Muscle of back (tissue), 11 donors: Measurements from ENCODE around the gene WNT9A. TPM values are rescaled to one million over a fixed set of nuclear protein-coding genes. Genes with fewer than 3 reads are reported as not detected.
"Not testable (repeated sequence)": the region's sequence is repeated elsewhere in the genome, so short reads cannot be mapped to it uniquely, and the experiment has no call there.

Experiments used
- DNase-seq, 3 donors: peaks; one replicate each; pipeline versions ENCODE4 v3.0.0 to v3.0.0-alpha.2; 2013
- polyA plus RNA-seq, 10 donors: library from polyadenylated mRNA; unstranded; fragments of 120-200 nt; gene quantifications; one replicate each; pipeline ENCODE4 v1.2.1, GENCODE V29; 2013; ENCODE audit not compliant: insufficient read length in 10 of 10

Gene WNT9A
- polyA plus RNA-seq, 10 donors = 4.1 to 9.4 (median 7.2) TPM

DNA sequence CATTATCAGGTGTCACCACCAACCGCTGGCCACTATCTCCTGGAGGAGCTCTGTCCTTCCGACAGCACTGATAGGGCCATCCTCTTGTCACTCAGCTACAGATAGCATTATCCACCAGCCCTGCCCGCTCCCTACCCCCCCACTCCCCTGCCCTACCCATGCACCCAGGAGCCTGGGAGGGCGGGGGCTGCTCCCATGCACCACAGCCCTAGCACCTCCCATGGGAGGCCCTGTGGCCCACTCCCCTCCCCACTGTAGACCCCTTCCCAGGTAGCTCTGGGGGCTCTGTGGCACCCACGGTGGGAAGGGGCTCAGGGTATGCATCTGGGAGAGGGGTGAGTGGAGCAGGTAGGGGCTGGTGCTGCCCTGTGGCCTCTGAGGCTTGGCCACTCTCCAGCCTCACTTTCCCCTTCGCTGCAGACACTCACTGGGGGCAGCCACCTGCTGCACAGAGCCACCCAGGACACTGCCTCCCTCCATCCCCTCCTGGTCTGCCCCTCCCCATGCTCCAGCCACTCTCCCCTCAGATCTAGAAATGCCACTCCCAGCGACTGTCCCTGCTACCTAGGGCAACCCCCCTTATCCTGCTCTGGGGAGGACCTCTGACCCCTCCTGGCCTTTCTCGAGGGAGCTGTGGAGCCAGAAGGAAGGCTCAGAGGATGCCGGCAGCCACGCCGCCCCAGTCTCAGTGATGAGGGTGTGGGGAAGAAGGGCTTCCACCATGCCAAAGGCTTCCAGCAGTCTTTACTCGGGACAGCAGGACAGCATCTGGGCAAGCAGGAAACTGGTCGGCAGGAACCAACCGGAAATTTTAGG is 58.5 kb downstream of the WNT9A start:
- DNase-seq = peak in 1 of 3 donors; percentile 36

DNA sequence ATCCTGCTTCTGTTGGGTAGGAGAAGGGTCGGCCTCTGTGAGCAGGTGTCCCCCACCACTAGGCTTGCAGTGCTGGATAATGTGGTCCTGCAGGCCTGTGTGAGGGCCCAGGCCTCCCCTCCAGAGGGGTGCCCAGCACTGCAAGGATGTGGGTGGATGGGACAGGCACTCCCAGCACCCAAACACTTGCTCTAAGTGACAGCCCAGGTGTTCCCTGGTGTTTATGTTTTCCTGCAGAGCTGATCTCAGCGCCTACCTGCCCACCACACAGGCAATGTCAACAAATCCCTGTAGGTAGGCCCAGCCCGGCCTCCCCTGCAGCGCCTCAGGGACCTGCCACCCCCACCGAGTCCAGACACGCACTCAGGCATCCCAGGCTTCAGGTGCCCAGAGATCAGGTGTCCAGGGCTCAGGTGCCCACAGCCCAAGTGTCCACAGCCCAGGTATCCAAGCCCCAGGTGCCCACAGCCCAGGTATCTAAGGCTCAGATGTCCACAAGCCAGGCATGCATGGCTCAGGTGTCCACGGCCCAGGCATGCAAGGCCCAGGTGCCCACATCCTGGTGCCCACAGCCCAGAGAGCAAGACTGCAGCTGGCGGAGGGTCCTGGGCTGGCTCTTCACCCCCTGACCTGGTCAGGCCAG is 59.2 kb downstream of the WNT9A start:
- DNase-seq = peak in 1 of 3 donors; percentile 56

DNA sequence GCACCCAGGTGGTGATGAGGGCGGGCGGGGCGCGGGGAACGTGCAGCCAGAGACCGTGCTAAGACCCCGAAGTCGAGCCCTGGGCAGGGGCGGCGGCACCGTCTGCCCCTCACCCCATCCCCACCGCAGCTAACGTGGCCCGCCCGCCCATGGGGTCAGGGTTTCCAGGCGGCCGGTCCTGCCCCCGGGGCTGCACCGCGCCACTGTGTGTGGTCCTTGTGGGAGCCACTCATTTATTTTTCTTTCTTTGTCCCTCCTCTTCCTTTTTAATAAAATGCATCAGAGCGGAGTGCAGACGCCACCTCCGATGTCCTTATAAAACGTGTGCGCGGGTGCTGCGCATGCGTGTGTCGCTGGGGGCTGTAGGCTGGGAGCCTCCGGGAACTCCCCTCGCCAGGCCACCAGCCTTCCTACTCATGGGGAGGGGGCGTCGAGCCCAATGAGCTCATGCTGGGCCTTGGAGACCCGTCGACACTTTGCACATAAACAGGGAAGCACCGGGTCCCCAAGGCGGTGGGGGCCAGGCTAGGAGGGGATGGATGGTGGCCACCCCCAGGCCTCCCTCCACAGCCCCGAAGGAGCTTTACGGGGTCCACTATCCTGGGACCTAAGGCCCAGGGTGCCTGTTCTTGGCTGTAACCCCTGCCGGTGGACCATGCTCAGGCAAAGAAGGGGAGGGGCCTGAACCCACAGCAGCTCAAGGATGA is 59.9 kb downstream of the WNT9A start:
- peak; percentile 45 to 92 (median 82) for DNase-seq

DNA sequence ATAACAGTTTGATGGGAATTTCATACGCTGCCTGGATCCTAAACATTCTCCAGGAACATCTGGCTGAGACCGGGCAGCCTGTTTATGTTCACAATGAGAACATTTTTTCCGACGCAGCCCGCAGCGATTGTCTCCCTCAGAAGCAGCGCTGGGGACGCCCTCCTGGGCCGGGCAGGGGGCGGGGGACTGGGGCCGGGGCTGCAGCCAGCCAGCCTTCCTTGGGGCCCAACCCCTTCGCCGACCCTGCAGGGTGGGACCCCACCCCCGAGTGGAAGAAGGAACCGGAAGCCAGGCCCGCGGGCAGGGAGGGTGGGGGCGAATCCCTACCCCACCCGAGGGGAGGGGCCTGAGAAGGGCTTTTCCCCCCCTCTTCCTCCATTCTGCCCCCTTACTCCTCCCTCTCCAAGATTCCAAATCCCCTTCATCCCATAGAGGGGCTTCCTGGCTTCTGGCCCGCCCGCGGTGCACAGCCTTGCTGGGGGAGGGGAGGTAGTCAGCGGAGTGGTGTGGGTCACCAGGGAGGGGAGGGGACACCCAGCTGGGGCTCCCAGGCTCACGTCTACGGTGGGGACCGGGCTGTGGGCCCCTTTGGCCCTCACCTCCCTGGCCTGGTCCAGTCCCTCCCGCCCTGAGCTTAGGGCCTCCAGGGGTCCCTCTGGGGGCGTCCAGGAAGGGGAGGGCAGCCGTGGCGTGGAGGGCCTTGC is 60.6 kb downstream of the WNT9A start:
- DNase-seq = peak; percentile 71 to 95 (median 89)

DNA sequence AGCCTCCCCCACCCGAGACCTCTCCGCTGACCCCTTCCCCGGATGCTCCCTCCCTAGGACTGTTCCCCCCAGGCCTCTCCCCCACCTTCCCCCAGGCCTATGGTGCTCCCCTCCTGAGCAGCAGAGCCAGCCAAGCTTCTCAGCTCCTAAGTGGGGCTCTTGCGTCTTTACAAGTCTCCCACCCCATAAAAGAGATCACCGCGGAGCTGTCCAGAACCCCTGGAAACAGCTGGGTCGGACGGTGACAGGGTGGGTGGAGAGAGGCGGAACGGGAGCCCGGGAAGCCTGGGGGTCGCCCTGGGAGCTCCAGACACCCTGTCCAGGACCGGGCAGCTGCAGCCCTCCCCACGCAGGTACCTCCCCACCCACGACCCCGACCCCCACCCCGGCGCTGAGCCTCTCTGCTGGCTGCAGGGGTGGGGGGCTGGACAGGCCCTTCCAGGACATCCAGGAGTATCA is 61.2 kb downstream of the WNT9A start:
- DNase-seq = peak in 2 of 3 donors; percentile 40 to 79

DNA sequence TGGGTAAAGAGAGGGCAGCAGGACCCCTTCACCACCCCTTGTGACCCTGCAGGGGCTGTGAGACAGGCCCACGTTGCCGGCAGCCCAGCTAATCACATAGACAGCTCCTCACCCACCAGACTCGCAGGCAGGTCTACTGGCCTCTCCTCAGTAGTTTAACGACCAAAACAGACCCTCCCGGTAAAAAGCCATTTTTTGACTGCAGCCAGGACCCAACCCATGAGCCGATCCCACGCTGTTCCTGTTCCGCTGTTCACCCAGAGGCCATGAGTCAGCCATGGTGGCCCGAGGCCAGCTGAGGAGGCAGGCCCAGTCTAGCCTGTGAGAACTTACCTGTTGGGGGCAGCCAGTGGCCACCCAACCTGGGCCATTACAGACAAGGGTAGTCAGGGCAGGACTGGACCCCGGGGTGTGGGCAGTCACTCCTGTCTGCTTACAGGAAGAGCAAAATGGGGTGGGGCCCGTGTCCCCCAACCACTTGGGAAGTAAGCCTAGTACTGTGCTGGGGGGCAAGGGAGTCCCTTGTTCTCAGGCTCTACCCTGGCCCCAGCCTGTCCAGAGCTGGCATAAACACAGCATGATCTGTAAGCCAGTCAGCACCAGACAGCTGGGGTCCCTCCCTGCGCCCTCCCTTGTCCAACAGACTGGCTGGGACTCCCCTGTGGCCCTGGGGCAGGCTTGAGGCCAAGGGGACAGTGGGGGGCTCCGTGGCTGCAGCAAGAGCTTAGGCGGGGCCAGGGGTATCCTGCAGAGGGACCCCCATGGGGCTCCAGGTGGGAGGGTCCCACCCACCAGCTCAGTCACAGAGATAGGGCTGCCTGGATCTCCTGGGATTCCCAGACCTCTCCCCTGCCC is 61.9 kb downstream of the WNT9A start:
- peak in 2 of 3 donors; percentile 73 to 80 for DNase-seq

DNA sequence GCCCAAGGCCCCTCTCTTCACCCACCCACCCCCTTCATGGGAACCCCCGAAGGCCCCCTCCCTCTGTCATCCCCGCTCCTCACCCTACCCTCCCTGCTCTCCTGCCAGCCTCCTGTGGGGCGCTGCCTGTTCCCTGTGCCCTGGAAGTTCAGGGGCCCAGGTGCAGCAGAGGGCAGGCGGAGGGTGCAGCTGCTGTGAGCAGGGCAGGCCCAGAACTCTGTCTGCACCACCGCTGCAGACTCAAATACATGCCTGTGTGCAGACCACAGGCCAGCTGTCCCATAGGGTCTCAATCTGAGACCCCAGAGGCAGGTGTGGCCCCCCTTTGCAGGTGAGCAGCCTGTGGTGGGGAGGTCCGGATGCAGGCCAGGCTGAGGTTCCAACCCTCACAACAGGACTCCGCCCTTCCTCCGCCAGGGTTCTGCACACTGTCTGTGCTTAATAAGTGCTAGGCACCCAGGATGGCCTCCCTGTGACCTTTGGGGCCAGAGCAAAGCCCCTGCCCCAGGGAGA is 62.5 kb downstream of the WNT9A start:
- DNase-seq = no peak

DNA sequence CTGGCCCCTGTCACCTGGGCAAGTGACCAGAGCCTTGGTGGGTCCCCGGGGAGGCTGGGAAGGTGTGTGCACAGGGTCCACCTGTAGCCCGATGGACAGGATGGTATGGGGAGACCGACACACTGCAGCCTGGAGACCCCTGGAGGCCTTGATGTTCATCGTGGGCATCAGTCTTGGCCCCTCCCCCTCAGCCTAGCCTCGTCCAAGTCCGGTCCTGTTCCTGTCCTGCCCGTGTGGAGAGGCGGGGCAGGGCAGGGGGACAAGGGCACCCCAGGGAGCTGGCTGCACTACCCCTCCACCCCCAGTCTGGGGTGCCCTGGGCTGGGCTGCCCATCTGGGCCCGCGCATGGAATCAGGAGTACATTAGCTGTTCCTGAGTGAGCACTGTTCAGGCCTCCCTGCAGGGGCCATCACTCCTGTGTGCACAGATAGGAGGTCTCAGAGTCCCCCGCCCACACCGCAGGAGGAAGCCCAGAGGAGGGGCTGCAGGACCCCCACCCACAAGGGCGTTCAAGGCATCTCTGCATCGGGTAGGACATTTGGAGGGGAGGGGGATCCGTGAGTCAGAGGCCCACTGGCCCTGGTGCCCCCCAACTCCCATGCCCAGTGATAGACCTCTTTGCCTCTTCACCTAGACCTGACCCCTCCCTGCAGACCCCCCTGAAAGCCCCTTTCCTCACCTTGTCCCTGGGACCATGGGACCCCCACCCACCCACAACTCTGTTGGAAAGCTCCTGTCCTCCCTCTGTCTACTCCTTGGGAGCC is 63.2 kb downstream of the WNT9A start:
- DNase-seq = peak in 1 of 3 donors; percentile 7

DNA sequence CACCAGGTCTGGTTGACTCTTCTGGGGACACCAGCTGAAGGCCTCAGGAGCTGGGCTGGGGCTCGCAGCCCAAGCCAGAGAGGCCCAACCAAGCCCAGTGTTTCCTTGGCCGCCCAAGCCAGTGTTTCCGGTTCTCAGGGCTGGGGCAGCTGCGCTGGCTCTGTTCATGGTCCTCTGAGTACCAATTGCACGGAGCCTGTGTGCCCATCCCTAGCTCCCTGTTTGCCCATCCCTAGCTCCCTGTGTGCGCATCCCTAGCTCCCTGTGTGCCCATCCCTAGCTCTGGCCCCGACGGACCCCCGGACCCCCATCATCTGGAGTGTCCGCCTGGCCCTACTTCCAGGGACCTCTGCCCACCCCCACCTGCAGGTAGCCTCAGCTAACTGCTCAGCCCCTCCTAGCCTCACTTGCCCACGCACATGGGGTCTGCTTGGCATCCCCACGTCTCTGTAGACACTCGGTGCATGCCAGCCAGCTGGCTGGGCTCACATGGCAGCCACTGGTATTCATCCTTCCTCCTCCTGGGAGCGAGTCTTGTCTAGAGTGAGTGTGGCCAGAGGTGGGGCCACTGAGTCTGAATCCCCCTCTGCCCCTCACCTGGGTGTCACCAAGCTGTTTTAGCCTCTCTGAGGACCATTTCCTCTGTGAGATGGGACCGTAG is 64.0 kb downstream of the WNT9A start:
- peak in 1 of 3 donors; percentile 3 for DNase-seq

DNA sequence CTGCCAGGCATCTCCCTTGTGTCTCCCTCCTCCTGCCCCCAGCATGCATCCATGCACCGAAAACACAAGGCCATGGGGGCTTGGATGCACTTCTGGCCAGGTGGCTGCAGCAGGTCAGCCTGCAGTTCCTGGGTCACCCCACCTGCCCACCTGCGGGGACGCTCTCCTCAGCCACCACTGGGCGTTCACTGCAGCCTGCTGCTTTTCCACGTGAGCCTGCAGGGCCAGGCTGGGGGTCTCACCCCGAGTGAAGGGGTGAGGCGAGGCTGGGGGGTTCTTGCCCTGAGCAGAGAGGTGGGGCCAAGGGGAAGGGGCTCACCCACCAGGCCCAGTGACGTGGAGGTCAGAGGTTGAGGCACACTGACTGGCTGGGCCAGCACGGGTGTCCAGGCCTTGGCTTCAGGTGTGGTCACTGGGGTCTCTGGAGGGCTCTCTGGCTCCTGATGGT is 64.6 kb downstream of the WNT9A start:
- no peak for DNase-seq

DNA sequence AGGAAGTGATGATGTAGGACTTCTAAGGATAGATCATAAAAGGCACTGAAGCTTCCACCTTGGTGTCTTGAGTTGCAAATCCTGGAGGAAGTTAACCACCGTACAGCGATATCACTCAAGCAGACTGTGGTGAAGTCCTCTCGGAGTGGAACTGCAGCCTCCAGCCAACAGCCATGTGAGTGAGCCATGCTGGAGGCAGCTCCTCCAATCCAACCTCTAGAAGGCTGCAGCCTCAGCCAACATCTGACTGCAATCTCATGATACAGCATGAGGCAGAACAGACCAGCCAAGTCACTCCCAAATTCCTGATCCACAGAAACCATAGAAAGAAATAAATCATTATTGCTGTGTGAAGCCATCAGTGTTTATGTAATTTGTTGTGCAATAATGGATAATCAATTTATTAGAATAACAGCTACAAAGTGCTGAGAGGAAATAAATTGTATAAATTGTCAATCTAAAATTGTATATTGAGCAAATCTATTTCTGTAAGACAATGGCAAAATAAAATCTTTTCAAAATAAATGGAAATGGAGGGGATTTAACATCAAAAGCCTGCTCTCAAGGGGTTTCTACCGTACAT is 67.3 kb downstream of the WNT9A start:
- DNase-seq = peak in 1 of 3 donors; percentile 36

DNA sequence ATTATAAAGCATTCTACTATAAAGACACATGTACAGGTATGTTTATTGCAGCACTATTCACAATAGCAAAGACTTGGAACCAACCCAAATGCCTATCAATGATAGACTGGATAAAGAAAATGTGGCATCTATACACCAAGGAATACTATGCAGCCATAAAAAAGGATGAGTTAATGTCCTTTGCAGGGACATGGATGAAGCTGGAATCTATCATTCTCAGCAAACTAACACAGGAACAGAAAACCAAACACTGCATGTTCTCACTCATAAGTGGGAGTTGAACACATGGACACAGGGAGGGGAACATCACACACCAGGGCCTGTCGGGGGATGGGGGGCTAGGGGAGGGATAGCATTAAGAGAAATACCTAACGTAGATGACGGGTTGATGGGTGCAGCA is 69.9 kb downstream of the WNT9A start:
- not testable (repeated sequence) for DNase-seq

DNA sequence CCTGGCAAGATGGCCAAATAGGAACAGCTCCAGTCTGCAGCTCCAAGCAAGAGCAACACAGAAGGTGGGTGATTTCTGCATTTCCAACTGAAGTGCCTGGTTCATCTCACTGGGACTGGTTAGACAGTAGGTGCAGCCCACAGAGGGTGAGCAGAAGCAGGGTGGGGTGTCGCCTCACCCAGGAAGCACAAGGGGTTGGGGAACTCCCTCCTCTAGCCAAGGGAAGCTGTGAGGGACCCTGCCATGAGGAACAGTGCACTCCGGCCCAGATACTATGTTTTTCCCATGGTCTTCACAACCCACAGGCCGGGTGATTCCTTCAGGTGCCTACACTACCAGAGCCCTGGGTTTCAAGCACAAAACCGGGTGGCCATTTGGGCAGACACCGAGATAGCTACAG is 75.8 kb downstream of the WNT9A start:
- not testable (repeated sequence) for DNase-seq

DNA sequence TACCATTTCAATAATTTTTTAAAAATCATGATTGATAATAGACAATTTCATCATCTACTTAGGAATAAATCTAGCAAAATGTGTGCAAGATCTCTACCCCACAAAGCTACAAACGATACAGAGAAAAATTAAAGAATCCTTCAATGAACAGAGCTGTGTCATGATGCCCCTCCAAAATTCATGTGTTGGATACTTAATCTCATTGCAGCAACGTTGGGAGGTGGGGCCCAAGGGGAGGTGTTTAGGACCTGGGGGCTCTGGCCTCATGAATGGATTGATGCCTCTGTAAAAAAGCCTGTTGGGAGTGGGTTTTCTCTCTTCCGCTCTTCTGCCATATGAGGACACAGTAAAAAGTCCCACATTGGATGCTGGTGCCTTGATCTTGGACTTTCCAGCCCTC is 77.4 kb downstream of the WNT9A start:
- no peak for DNase-seq

DNA sequence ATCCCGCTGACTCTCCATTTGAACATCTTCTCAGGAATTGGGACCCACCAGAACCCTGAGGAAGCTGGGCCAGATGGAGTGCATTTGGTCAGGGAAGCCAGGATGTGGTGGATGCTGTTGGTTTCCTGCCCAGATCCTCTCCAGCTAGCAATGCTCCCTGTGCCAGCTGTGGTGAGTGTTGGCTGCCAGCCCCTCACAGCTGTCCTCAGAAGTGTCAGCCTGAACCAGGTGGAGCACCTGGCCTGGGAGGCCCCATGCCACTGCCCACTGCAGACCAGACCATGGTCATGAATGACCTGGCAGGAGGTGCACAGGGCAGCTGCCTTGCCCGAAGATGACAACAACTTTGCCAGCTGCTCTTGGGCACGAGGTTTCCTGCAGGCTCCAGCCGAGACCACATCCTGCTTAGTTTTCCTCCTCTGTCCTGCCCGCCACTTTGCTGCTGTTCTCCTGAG is 77.9 kb downstream of the WNT9A start:
- DNase-seq = peak in 1 of 3 donors; percentile 46

DNA sequence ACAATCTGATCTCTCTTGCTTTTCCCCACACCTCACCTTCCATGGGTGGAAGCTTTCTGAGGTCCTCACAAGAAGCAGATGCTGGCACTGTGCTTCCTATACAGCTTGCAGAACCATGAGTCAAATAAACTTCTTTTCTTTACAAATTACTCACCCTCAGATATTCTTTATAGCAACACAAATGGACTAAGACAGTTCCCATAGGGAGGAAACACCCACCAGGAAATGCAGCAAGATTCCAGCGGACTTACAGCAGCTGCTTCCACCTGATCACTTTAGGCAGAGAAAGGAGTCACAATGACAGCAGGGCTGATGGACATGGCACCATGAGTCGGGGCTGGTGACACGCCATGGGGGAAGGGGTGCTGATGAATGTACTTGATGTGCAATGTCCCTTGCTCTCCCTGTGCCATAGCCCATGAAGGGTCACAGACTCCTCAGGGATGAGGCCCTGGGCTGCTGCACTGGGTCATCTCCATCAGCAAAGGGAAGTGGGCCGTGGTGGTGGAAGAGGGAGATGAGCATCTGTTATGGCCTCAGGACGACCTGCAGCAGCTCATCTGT is 78.4 kb downstream of the WNT9A start:
- peak in 1 of 3 donors; percentile 11 for DNase-seq
